ENCODE measurements around the gene SKI. TPM values are rescaled to one million over a fixed set of nuclear protein-coding genes. Genes with fewer than 3 reads are reported as not detected.

SKI gene
- total and polyA plus RNA-seq, 2 experiments from 2014 or later, result 9.3 to 66.8 TPM

DNA sequence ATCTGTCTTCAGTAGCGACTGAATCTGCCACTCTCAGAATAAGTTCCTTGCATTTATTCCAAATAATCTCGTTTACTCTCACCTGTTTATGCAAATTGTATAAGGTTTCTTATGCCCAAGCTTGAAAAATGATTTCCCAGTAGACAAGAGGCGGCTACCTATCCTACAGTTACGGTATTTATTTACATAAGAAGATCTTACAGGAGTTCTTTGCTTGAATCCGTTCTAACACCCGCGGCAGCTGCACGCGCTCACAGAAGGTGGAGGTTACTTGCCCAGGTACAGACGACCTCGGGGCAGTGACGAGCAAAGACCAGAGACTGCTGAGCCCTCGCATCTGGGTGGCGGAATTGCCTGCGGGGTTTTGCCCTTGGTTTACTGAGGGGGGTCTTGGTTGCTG, 79.9 kb downstream of the SKI start (continued):
- TF ChIP-seq ZNF114 (CRISPR knock-in tag; IDR thresholded peaks at IDR 0.05) (no peak), NANOG (IDR thresholded peaks at IDR 0.05; ENCODE audit: borderline replicate concordance) (no peak), CREB1 (CRISPR knock-in tag; IDR thresholded peaks at IDR 0.05; ENCODE audit: low read depth) (no peak), STAT1 (IDR thresholded peaks at IDR 0.05; ENCODE audit: unreplicated experiment) (no peak), ZNF331 (CRISPR knock-in tag; IDR thresholded peaks at IDR 0.05; ENCODE audit: low read depth) (no peak)
- TF ChIP-seq, protein P1, sequence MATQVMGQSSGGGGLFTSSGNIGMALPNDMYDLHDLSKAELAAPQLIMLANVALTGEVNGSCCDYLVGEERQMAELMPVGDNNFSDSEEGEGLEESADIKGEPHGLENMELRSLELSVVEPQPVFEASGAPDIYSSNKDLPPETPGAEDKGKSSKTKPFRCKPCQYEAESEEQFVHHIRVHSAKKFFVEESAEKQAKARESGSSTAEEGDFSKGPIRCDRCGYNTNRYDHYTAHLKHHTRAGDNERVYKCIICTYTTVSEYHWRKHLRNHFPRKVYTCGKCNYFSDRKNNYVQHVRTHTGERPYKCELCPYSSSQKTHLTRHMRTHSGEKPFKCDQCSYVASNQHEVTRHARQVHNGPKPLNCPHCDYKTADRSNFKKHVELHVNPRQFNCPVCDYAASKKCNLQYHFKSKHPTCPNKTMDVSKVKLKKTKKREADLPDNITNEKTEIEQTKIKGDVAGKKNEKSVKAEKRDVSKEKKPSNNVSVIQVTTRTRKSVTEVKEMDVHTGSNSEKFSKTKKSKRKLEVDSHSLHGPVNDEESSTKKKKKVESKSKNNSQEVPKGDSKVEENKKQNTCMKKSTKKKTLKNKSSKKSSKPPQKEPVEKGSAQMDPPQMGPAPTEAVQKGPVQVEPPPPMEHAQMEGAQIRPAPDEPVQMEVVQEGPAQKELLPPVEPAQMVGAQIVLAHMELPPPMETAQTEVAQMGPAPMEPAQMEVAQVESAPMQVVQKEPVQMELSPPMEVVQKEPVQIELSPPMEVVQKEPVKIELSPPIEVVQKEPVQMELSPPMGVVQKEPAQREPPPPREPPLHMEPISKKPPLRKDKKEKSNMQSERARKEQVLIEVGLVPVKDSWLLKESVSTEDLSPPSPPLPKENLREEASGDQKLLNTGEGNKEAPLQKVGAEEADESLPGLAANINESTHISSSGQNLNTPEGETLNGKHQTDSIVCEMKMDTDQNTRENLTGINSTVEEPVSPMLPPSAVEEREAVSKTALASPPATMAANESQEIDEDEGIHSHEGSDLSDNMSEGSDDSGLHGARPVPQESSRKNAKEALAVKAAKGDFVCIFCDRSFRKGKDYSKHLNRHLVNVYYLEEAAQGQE (IDR thresholded peaks at IDR 0.05; ENCODE audit: unreplicated experiment), result no peak
- TF ChIP-seq, protein P2, sequence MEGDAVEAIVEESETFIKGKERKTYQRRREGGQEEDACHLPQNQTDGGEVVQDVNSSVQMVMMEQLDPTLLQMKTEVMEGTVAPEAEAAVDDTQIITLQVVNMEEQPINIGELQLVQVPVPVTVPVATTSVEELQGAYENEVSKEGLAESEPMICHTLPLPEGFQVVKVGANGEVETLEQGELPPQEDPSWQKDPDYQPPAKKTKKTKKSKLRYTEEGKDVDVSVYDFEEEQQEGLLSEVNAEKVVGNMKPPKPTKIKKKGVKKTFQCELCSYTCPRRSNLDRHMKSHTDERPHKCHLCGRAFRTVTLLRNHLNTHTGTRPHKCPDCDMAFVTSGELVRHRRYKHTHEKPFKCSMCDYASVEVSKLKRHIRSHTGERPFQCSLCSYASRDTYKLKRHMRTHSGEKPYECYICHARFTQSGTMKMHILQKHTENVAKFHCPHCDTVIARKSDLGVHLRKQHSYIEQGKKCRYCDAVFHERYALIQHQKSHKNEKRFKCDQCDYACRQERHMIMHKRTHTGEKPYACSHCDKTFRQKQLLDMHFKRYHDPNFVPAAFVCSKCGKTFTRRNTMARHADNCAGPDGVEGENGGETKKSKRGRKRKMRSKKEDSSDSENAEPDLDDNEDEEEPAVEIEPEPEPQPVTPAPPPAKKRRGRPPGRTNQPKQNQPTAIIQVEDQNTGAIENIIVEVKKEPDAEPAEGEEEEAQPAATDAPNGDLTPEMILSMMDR (conservative IDR thresholded peaks at IDR 0.05; ENCODE audit: low read depth in 2 of 2), result no peak

DNA sequence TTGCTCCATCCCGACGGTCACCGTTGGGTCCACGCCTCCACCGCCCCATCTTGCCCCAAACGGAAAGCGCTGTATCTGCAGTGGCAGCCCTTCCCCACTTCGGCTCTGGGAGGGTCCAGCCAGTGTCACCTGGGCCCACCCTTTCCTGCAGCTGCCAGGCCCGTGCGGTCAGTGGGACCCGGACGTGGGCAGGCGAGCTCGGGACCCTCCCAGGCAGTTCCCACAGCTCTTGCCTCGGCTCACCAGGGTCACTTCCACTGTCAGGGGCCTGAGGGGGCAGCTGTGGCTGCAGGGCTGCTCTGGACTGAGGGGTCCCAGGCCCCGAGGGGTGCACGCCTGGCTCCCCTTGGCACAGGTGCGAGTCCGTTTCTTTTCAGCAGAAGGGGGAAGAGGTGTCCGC, 80.7 kb downstream of the SKI start:
- no peaks in the 10 kb centered on the region for H3K9me3 Mint-ChIP-seq
- peaks cover 17% of the 10 kb centered on the region for H3K27me3 Mint-ChIP-seq (ENCODE audit: insufficient read depth, low read depth, poor library complexity)
- H3K4me3 Mint-ChIP-seq, result no peak overlapping the region
- TF ChIP-seq, protein P3, sequence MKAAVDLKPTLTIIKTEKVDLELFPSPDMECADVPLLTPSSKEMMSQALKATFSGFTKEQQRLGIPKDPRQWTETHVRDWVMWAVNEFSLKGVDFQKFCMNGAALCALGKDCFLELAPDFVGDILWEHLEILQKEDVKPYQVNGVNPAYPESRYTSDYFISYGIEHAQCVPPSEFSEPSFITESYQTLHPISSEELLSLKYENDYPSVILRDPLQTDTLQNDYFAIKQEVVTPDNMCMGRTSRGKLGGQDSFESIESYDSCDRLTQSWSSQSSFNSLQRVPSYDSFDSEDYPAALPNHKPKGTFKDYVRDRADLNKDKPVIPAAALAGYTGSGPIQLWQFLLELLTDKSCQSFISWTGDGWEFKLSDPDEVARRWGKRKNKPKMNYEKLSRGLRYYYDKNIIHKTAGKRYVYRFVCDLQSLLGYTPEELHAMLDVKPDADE (IDR thresholded peaks at IDR 0.05), result no peak
- no peak for TF ChIP-seq ZNF114 (CRISPR knock-in tag; IDR thresholded peaks at IDR 0.05)
- TF ChIP-seq, protein P1 (IDR thresholded peaks at IDR 0.05; ENCODE audit: unreplicated experiment), result no peak
- no peak for TF ChIP-seq CREB1 (CRISPR knock-in tag; IDR thresholded peaks at IDR 0.05; ENCODE audit: low read depth)
- no peak for TF ChIP-seq JUNB (IDR thresholded peaks at IDR 0.05; ENCODE audit: unreplicated experiment)
- no peak for TF ChIP-seq ZNF331 (CRISPR knock-in tag; IDR thresholded peaks at IDR 0.05; ENCODE audit: low read depth)
- no peak for TF ChIP-seq EZH2phosphoT487 (IDR thresholded peaks at IDR 0.05; ENCODE audit: unreplicated experiment)
- no peak for TF ChIP-seq NANOG (IDR thresholded peaks at IDR 0.05; ENCODE audit: borderline replicate concordance)
- TF ChIP-seq, protein P2 (conservative IDR thresholded peaks at IDR 0.05; ENCODE audit: low read depth in 2 of 2), result no peak
- TF ChIP-seq EZH2 (IDR thresholded peaks at IDR 0.05; ENCODE audit: low read depth, unreplicated experiment), result no peak
- no peak for TF ChIP-seq POLR2AphosphoS5 (IDR thresholded peaks at IDR 0.05; ENCODE audit: low read depth)
- Histone ChIP-seq H3K4me3 (no peak overlapping the region), H3K79me2 (replicated peaks; ENCODE audit: insufficient read depth) (peaks cover 11% of the 10 kb centered on the region), H3K9me2 (ENCODE audit: insufficient read depth) (no peaks in the 10 kb centered on the region), H3K27me3 (ENCODE audit: insufficient read depth) (no peaks in the 10 kb centered on the region), H3F3A (replicated peaks; ENCODE audit: low read depth) (peaks cover 19% of the 10 kb centered on the region), H3K36me3 (ENCODE audit: insufficient read depth) (0 out of 2 replicates have a peak, but pooled peaks cover 5% of the 10 kb centered on the region), H3K4me2 (no peak overlapping the region), H3K27ac (ENCODE audit: low read depth) (no peak overlapping the region), H4K20me1 (replicated peaks; ENCODE audit: insufficient read depth) (peaks cover 10% of the 10 kb centered on the region), H2AFZ (no peak overlapping the region), H3K4me1 (ENCODE audit: insufficient read depth) (peaks cover 9% of the 10 kb centered on the region)
- DNase-seq (ENCODE audit: low spot score) (no peak), ATAC-seq (no peak)
- peaks cover 43% of the 10 kb centered on the region for H3K36me3 Mint-ChIP-seq (ENCODE audit: low read depth)
- peaks cover 20% of the 10 kb centered on the region for H3K4me1 Mint-ChIP-seq
- no peak overlapping the region for H3K27ac Mint-ChIP-seq

Measured in GM23338 (cell line).